K562 (cell line): ENCODE data around the gene LCN12. TPM values are rescaled to one million over a fixed set of nuclear protein-coding genes. Genes with fewer than 3 reads are reported as not detected.

Source experiments
- DNMT1 ChIP-seq: fragments of 450-650 bp; IDR thresholded peaks from 2 replicates; pipeline ENCODE4 v1.6.1; 2016; ENCODE audit warnings: antibody characterized with exemption, mild to moderate bottlenecking
- HIVEP1 ChIP-seq: fragments of 250-450 bp; sonication (Bioruptor Pico); IDR thresholded peaks from 2 replicates; pipeline ENCODE4 v1.4.0; 2020; ENCODE audit warnings: mild to moderate bottlenecking
- KDM5B ChIP-seq: fragments of 200-600 bp; sonication (generic); IDR thresholded peaks from 2 replicates; pipeline ENCODE4 v1.6.1; 2012; ENCODE audit warnings: low read depth, mild to moderate bottlenecking, moderate library complexity, low read length, control low read depth, inconsistent platforms; ENCODE audit not compliant: insufficient replicate concordance
- L3MBTL2 ChIP-seq: fragments of 450-650 bp; IDR thresholded peaks from 2 replicates; pipeline ENCODE4 v1.6.1; 2016; ENCODE audit warnings: mild to moderate bottlenecking, moderate library complexity
- ZFP1 ChIP-seq: fragments of 450-650 bp; formaldehyde crosslinking; IDR thresholded peaks from 2 replicates; pipeline ENCODE4 v1.4.0; 2020; ENCODE audit warnings: mild to moderate bottlenecking, mixed read lengths
- ZNF124 ChIP-seq: sonication (generic); formaldehyde crosslinking; IDR thresholded peaks from 2 replicates; pipeline ENCODE4 v1.8.1; 2022; ENCODE audit warnings: missing genetic modification reagents
- ZNF232 ChIP-seq: sonication (generic); formaldehyde crosslinking; IDR thresholded peaks from 2 replicates; pipeline ENCODE4 v1.8.0; 2022; ENCODE audit warnings: mild to moderate bottlenecking, missing genetic modification reagents
- ZNF707 ChIP-seq: fragments of 250-450 bp; sonication (Bioruptor Pico); conservative IDR thresholded peaks from 2 replicates; pipeline ENCODE4 v1.8.0; 2022; ENCODE audit warnings: inconsistent platforms, mild to moderate bottlenecking, moderate library complexity
- polyA plus RNA-seq, 8 experiments: library from polyadenylated mRNA; depleted of rRNA in 4 of 8; stranded (reverse) in 5 of 8; unstranded in 3 of 8; fragments of >200 nt; fragmentation: Nextera tagmentation in 2 of 8; fragmentation: Illumina TruSeq in 1 of 8; extraction: Ambion mirVana in 2 of 8; extraction: Trizol in 1 of 8; gene quantifications; 2 replicates each; pipeline versions ENCODE4 v1.2.1 to v1.2.3, GENCODE V29; 2011 to 2014; ENCODE audit warnings: inconsistent platforms in 1 of 8, missing spikeins in 1 of 8
- total RNA-seq, 7 experiments: library from RNA; depleted of rRNA in 6 of 7; stranded (reverse); fragments of >200 nt in 6 of 7; fragmentation: Illumina TruSeq in 2 of 7; extraction: Trizol in 2 of 7; gene quantifications; 2 replicates each; pipeline versions ENCODE4 v1.2.1 to v1.2.3, GENCODE V29; 2011 to 2021; ENCODE audit warnings: low replicate concordance in 1 of 7
- TF ChIP-seq, protein P1 (sequence below), 2 experiments: fragments of 450-650 bp in 1 of 2; sonication (generic) in 1 of 2; formaldehyde crosslinking in 1 of 2; IDR thresholded peaks; 2 replicates each; pipeline versions ENCODE4 v1.7.1 to v1.9.0; 2016 to 2022; ENCODE audit warnings: inconsistent platforms in 1 of 2, mild to moderate bottlenecking in 1 of 2, missing genetic modification reagents in 1 of 2
- TF ChIP-seq, protein P2 (sequence below): fragments of 450-650 bp; conservative IDR thresholded peaks from 2 replicates; pipeline ENCODE4 v1.6.1; 2016; ENCODE audit warnings: missing genetic modification characterization, low read depth, mild to moderate bottlenecking, control low read depth, missing compliant biosample characterization

LCN12 gene
- total and polyA plus RNA-seq, 9 of the 15 experiments (the other 6 are each of a cell fraction or from before 2014, with no cell fraction given), result 0.05 TPM; not detected in 8

DNA sequence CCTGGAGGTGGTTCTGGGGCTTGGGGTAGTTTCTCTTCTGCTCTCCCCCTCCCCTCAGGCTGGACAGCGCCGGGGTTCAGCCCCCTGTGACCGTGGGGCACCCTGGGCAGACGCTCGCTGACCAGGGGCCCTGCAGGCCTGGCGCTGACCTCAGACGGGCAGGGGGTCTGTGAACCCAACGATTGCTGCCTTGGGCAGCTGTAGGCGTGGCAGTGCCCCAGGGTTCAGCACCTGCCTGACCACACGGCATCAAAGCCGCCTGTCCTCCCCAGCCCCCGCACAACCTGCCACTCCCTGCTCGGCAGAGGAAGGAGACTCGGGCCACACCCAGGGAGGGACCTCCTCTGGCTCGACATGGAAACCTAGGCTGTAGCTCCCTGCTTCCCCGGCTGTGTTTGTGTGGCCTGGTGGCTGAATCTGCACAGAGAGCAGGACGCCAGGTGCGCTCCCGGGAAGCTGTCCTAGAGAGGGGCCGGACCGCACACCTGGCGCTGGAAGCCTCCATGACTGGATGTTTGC, 12.2 kb downstream of the LCN12 start (continued):
- TF ChIP-seq, protein P1, sequence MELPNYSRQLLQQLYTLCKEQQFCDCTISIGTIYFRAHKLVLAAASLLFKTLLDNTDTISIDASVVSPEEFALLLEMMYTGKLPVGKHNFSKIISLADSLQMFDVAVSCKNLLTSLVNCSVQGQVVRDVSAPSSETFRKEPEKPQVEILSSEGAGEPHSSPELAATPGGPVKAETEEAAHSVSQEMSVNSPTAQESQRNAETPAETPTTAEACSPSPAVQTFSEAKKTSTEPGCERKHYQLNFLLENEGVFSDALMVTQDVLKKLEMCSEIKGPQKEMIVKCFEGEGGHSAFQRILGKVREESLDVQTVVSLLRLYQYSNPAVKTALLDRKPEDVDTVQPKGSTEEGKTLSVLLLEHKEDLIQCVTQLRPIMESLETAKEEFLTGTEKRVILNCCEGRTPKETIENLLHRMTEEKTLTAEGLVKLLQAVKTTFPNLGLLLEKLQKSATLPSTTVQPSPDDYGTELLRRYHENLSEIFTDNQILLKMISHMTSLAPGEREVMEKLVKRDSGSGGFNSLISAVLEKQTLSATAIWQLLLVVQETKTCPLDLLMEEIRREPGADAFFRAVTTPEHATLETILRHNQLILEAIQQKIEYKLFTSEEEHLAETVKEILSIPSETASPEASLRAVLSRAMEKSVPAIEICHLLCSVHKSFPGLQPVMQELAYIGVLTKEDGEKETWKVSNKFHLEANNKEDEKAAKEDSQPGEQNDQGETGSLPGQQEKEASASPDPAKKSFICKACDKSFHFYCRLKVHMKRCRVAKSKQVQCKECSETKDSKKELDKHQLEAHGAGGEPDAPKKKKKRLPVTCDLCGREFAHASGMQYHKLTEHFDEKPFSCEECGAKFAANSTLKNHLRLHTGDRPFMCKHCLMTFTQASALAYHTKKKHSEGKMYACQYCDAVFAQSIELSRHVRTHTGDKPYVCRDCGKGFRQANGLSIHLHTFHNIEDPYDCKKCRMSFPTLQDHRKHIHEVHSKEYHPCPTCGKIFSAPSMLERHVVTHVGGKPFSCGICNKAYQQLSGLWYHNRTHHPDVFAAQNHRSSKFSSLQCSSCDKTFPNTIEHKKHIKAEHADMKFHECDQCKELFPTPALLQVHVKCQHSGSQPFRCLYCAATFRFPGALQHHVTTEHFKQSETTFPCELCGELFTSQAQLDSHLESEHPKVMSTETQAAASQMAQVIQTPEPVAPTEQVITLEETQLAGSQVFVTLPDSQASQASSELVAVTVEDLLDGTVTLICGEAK (IDR thresholded peaks at IDR 0.05), result 0 out of 2 replicates have a peak, but pooled peaks have one; percentile 22
- TF ChIP-seq, protein P1 (CRISPR knock-in tag; IDR thresholded peaks at IDR 0.05), result no peak
- TF ChIP-seq KDM5B, result no peak
- no peak for TF ChIP-seq ZNF232 (CRISPR knock-in tag)
- TF ChIP-seq ZFP1, result no peak
- no peak for TF ChIP-seq DNMT1
- TF ChIP-seq ZNF707 (CRISPR knock-in tag), result no peak
- TF ChIP-seq HIVEP1 (CRISPR knock-in tag), result no peak
- no peak for TF ChIP-seq ZNF124 (CRISPR knock-in tag)
- TF ChIP-seq, protein P2, sequence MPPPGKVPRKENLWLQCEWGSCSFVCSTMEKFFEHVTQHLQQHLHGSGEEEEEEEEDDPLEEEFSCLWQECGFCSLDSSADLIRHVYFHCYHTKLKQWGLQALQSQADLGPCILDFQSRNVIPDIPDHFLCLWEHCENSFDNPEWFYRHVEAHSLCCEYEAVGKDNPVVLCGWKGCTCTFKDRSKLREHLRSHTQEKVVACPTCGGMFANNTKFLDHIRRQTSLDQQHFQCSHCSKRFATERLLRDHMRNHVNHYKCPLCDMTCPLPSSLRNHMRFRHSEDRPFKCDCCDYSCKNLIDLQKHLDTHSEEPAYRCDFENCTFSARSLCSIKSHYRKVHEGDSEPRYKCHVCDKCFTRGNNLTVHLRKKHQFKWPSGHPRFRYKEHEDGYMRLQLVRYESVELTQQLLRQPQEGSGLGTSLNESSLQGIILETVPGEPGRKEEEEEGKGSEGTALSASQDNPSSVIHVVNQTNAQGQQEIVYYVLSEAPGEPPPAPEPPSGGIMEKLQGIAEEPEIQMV, result no peak
- 0 out of 2 replicates have a peak, but pooled peaks have one; percentile 11 for TF ChIP-seq L3MBTL2
